ENCODE data around the gene SCOC. TPM values are rescaled to one million over a fixed set of nuclear protein-coding genes. Genes with fewer than 3 reads are reported as not detected.

Gene SCOC
- total and polyA plus RNA-seq, 2 of the 13 experiments (the other 11 are each of a cell fraction or from before 2014, with no cell fraction given): 43.8 to 65.2 TPM

GRCh38 chr4:140363051-140363450, 10.4 kb upstream of the SCOC start (continued):
- TF ChIP-seq CBX5 (CRISPR knock-in tag; IDR thresholded peaks at IDR 0.05; ENCODE audit: borderline replicate concordance) (peak; percentile 27; the same call in 1 of the 2 replicates), ZNF792 (CRISPR knock-in tag; IDR thresholded peaks at IDR 0.05) (no peak), TFE3 (CRISPR knock-in tag; IDR thresholded peaks at IDR 0.05) (peak; percentile 52; the same call in 1 of the 2 replicates), MAFK (conservative IDR thresholded peaks at IDR 0.05 in 1 of 2, IDR thresholded peaks at IDR 0.05 in 1 of 2; ENCODE audit: low read length in 2 of 2) (no peak), HOXA9 (CRISPR knock-in tag; IDR thresholded peaks at IDR 0.05; ENCODE audit: borderline replicate concordance) (no peak), SMC3 (IDR thresholded peaks at IDR 0.05; ENCODE audit: low read length) (peak; percentile 12; the same call in 1 of the 2 replicates), ATF2 (CRISPR knock-in tag; IDR thresholded peaks at IDR 0.05) (0 out of 2 replicates have a peak, but pooled peaks have one; percentile 20), ZNF253 (CRISPR knock-in tag; IDR thresholded peaks at IDR 0.05; ENCODE audit: borderline replicate concordance) (no peak), ARID5B (CRISPR knock-in tag; IDR thresholded peaks at IDR 0.05) (peak; percentile 81), ZNF282 (IDR thresholded peaks at IDR 0.05; ENCODE audit: partially characterized antibody) (no peak), IRF1 (CRISPR knock-in tag; IDR thresholded peaks at IDR 0.05; ENCODE audit: low read depth) (no peak), GZF1 (CRISPR knock-in tag; IDR thresholded peaks at IDR 0.05) (no peak), ZNF572 (CRISPR knock-in tag; IDR thresholded peaks at IDR 0.05) (no peak), CENPT (CRISPR knock-in tag; IDR thresholded peaks at IDR 0.05; ENCODE audit: low read depth) (no peak), ZNF776 (CRISPR knock-in tag; IDR thresholded peaks at IDR 0.05) (no peak), MIER2 (CRISPR knock-in tag; IDR thresholded peaks at IDR 0.05) (no peak), SRSF4 (IDR thresholded peaks at IDR 0.05; ENCODE audit: low read depth, low read length, poor library complexity, severe bottlenecking) (no peak), SRF (IDR thresholded peaks at IDR 0.05; ENCODE audit: low read depth, low read length) (no peak), ZNF281 (CRISPR knock-in tag; IDR thresholded peaks at IDR 0.05; ENCODE audit: borderline replicate concordance) (no peak)
